Fibroblast of villous mesenchyme (primary cell): ENCODE measurements around the gene UNKL. TPM values are rescaled to one million over a fixed set of nuclear protein-coding genes. Genes with fewer than 3 reads are reported as not detected.

Experiments
- DNase-seq: peaks from one replicate; pipeline ENCODE4 v3.0.0-alpha.2; 2010; ENCODE audit warnings: low read depth
- H3K4me3 ChIP-seq: 2 replicates; pipeline ENCODE4 v1.5.1; 2011; ENCODE audit warnings: low read depth, mild to moderate bottlenecking, low read length
- CTCF ChIP-seq: IDR thresholded peaks from 2 replicates; pipeline ENCODE4 v1.5.1; 2012; ENCODE audit warnings: low read depth, mild to moderate bottlenecking, low read length; ENCODE audit not compliant: insufficient read depth
- total RNA-seq: library from RNA; depleted of rRNA; stranded (reverse); fragments of >200 nt; gene quantifications from 2 replicates; pipeline ENCODE4 v1.2.3, GENCODE V29; 2012

The UNKL gene
- total RNA-seq, 1 donor = 7.8 TPM

- no peak overlapping the region for H3K4me3 ChIP-seq
- no peak for DNase-seq
- no peak for TF ChIP-seq CTCF
These were observed 56.5 kb downstream of the UNKL start for GRCh38 chr16:1357906-1358566.

- no peak for TF ChIP-seq CTCF
- H3K4me3 ChIP-seq = no peak overlapping the region
- DNase-seq = no peak
These were observed 58.2 kb downstream of the UNKL start for GRCh38 chr16:1356061-1356900.

- no peak overlapping the region for H3K4me3 ChIP-seq
- TF ChIP-seq CTCF = no peak
- no peak for DNase-seq
These were observed 58.9 kb downstream of the UNKL start for GRCh38 chr16:1355591-1355990.

GRCh38 chr16:1354815-1355540 lies 59.5 kb downstream of the UNKL start:
- DNase-seq = no peak
- H3K4me3 ChIP-seq = no peak overlapping the region
- no peak for TF ChIP-seq CTCF

- peak; percentile 87 for DNase-seq
- TF ChIP-seq CTCF = no peak
- H3K4me3 ChIP-seq = peak within 1 kb of the TSS; percentile 92
These were observed 62.7 kb downstream of the UNKL start, which contains the start of the genes GNPTG and TSR3 for GRCh38 chr16:1351582-1352362. Gene GNPTG (plus strand): TSS chr16:1351931. CDS start chr16:1351966, 35 bp downstream. Gene TSR3 (minus strand): TSS chr16:1351878. CDS start chr16:1351804, 74 bp downstream.

GRCh38 chr16:1351215-1351581 lies 63.3 kb downstream of the UNKL start:
- no peak for TF ChIP-seq CTCF
- no peak for DNase-seq
- peak overlapping the region; percentile 92 for H3K4me3 ChIP-seq
